Esophagus muscularis mucosa (tissue), 4 donors: ENCODE measurements around the gene RMND5A. TPM values are rescaled to one million over a fixed set of nuclear protein-coding genes. Genes with fewer than 3 reads are reported as not detected.

ENCODE experiments used
- DNase-seq: peaks from one replicate; pipeline ENCODE4 v3.0.0-alpha.2; 2017; ENCODE audit errors: extremely low spot score
- H3K27ac ChIP-seq, 4 donors: fragments of 200-600 bp; sonication (generic); replicated peaks in 1 of 4; 1 replicate in 3 of 4; 2 replicates in 1 of 4; pipeline ENCODE4 v1.5.1; 2016 to 2019; ENCODE audit warnings: mild to moderate bottlenecking in 1 of 4
- H3K27me3 ChIP-seq, 4 donors: fragments of 200-600 bp; sonication (generic); one replicate each; pipeline versions ENCODE4 v1.5.1 to v1.6.0; 2016 to 2019
- H3K36me3 ChIP-seq, 4 donors: fragments of 200-600 bp; sonication (generic); one replicate each; pipeline ENCODE4 v1.5.1; 2016 to 2019
- H3K4me1 ChIP-seq, 4 donors: fragments of 200-600 bp; sonication (generic); one replicate each; pipeline ENCODE4 v1.5.1; 2016 to 2019
- H3K4me3 ChIP-seq, 4 donors: fragments of 200-600 bp; sonication (generic); 1 replicate in 2 of 4; 2 replicates in 2 of 4; pipeline ENCODE4 v1.5.1; 2016 to 2019; ENCODE audit warnings: mild to moderate bottlenecking in 4 of 4, moderate library complexity in 1 of 4
- H3K9me3 ChIP-seq, 4 donors: fragments of 200-600 bp; sonication (generic); 1 replicate in 3 of 4; 2 replicates in 1 of 4; pipeline ENCODE4 v1.5.1; 2016 to 2019
- CTCF ChIP-seq, 3 experiments: fragments of 200-600 bp in 2 of 3; fragments of 450-650 bp in 1 of 3; sonication (generic) in 2 of 3; IDR thresholded peaks; one replicate each; pipeline ENCODE4 v1.5.1; 2017 to 2019; ENCODE audit warnings: antibody characterized with exemption in 3 of 3, mild to moderate bottlenecking in 2 of 3, moderate library complexity in 1 of 3
- EP300 ChIP-seq: sonication (generic); formaldehyde crosslinking; IDR thresholded peaks from one replicate; pipeline ENCODE4 v1.6.1; 2017; ENCODE audit warnings: antibody characterized with exemption
- POLR2A ChIP-seq: fragments of 450-650 bp; IDR thresholded peaks from one replicate; pipeline ENCODE4 v1.6.1; 2017; ENCODE audit warnings: antibody characterized with exemption, moderate library complexity, mild to moderate bottlenecking, low read depth
- POLR2AphosphoS5 ChIP-seq, 2 donors: sonication (generic); formaldehyde crosslinking; IDR thresholded peaks; one replicate each; pipeline ENCODE4 v1.6.1; 2017; ENCODE audit warnings: antibody characterized with exemption in 2 of 2
- WGBS: methylation state at CpG from one replicate; pipeline ENCODE4 v1.1.5; 2018; 5-methylcytosine and 5-hydroxymethylcytosine counted together
- intact Hi-C: fragments of 100-400 bp; cut with DNase I; formaldehyde crosslinking; loops from one replicate; pipeline ENCODE4 v1.15.1; 2023
- total RNA-seq, 4 donors: library from RNA; depleted of rRNA; stranded (reverse); fragments of >200 nt; gene quantifications; one replicate each; pipeline versions ENCODE4 v1.1.0 to v1.2.1, GENCODE V29; 2016

Gene RMND5A
- total RNA-seq, 4 donors from 2014 or later, result 42.1 to 85.1 (median 49.8) TPM

GRCh38 chr2:86815611-86816010 is 95.5 kb downstream of the RMND5A start:
- Histone ChIP-seq H3K9me3 (no peaks in the 10 kb centered on the region), H3K4me3 (no peak overlapping the region), H3K27me3 (peaks cover 0 to 41% (median 4%) of the 10 kb centered on the region in 4 donors), H3K4me1 (no peaks in the 10 kb centered on the region), H3K27ac (no peak overlapping the region), H3K36me3 (no peaks in the 10 kb centered on the region)
- DNase-seq, result no peak
- 100% methylated on average over 1 of the region's 1 CpG for WGBS
- intact Hi-C loops, result no loop called here
- TF ChIP-seq EP300, result no peak
- no peak for TF ChIP-seq POLR2A
- TF ChIP-seq CTCF (IDR thresholded peaks at IDR 0.05), result no peak
- TF ChIP-seq POLR2AphosphoS5 (IDR thresholded peaks at IDR 0.05), result no peak

GRCh38 chr2:86818114-86818801 is 98.2 kb downstream of the RMND5A start:
- H3K4me3 ChIP-seq, result no peak overlapping the region
- no peaks in the 10 kb centered on the region for H3K36me3 ChIP-seq
- H3K27me3 ChIP-seq, result peaks cover 0 to 26% (median 1%) of the 10 kb centered on the region in 4 donors
- 93% methylated on average over 4 of the region's 4 CpGs for WGBS
- intact Hi-C loops, result no loop called here
- no peaks in the 10 kb centered on the region for H3K4me1 ChIP-seq
- no peak for TF ChIP-seq POLR2AphosphoS5 (IDR thresholded peaks at IDR 0.05)
- no peak for TF ChIP-seq POLR2A
- no peak for TF ChIP-seq CTCF (IDR thresholded peaks at IDR 0.05)
- no peak for TF ChIP-seq EP300
- DNase-seq, result peak; percentile 3
- H3K27ac ChIP-seq, result no peak overlapping the region
- peaks cover 0 to 8% (median 4%) of the 10 kb centered on the region in 4 donors for H3K9me3 ChIP-seq

GRCh38 chr2:86818957-86819356 is 98.9 kb downstream of the RMND5A start:
- TF ChIP-seq EP300 (no peak), POLR2AphosphoS5 (IDR thresholded peaks at IDR 0.05) (no peak)
- no peak overlapping the region for H3K4me3 ChIP-seq
- intact Hi-C loops, result no loop called here
- H3K4me1 ChIP-seq, result no peaks in the 10 kb centered on the region
- H3K9me3 ChIP-seq, result peaks cover 0 to 8% (median 4%) of the 10 kb centered on the region in 4 donors
- no peak for DNase-seq
- H3K27ac ChIP-seq, result no peak overlapping the region
- H3K36me3 ChIP-seq, result no peaks in the 10 kb centered on the region
- H3K27me3 ChIP-seq, result peaks cover 0 to 22% (median 0%) of the 10 kb centered on the region in 4 donors
- 98% methylated on average over 2 of the region's 2 CpGs for WGBS

GRCh38 chr2:86821306-86821705 is 101.2 kb downstream of the RMND5A start:
- H3K27me3 ChIP-seq, result peaks cover 0 to 23% (median 0%) of the 10 kb centered on the region in 4 donors
- H3K9me3 ChIP-seq, result peaks cover 0 to 8% (median 4%) of the 10 kb centered on the region in 4 donors

More at GRCh38 chr2:86821306-86821705, 101.2 kb downstream of the RMND5A start:
- WGBS, result 90% methylated on average over 11 of the region's 13 CpGs
- Histone ChIP-seq H3K4me3 (no peak overlapping the region), H3K36me3 (no peaks in the 10 kb centered on the region), H3K27ac (no peak overlapping the region), H3K4me1 (no peaks in the 10 kb centered on the region)
- TF ChIP-seq CTCF (IDR thresholded peaks at IDR 0.05) (no peak), EP300 (no peak), POLR2A (no peak), POLR2AphosphoS5 (IDR thresholded peaks at IDR 0.05) (no peak)
- no peak for DNase-seq
- intact Hi-C loops, result no loop called here
